Transverse colon (tissue), 4 donors: ENCODE data around the gene TLN1. TPM values are rescaled to one million over a fixed set of nuclear protein-coding genes. Genes with fewer than 3 reads are reported as not detected.

Experiments
- DNase-seq: peaks from one replicate; pipeline ENCODE4 v3.0.0-alpha.2; 2019
- H3K27ac ChIP-seq, 4 donors: fragments of 200-600 bp; sonication (generic); 2 replicates each; pipeline ENCODE4 v1.5.1; 2016 to 2018; ENCODE audit warnings: inconsistent platforms in 4 of 4
- H3K27me3 ChIP-seq: fragments of 200-600 bp; sonication (generic); 2 replicates; pipeline ENCODE4 v1.5.1; 2017; ENCODE audit warnings: inconsistent platforms
- H3K36me3 ChIP-seq, 4 donors: fragments of 200-600 bp; sonication (generic); 2 replicates each; pipeline ENCODE4 v1.5.1; 2017 to 2019; ENCODE audit warnings: inconsistent platforms in 4 of 4
- H3K4me1 ChIP-seq, 4 donors: fragments of 200-600 bp; sonication (generic); 2 replicates each; pipeline ENCODE4 v1.5.1; 2017 to 2020; ENCODE audit warnings: inconsistent platforms in 4 of 4
- H3K4me3 ChIP-seq, 4 donors: fragments of 200-600 bp; sonication (generic); 1 replicate in 1 of 4; 2 replicates in 3 of 4; pipeline versions ENCODE4 v1.5.1 to v1.6.1; 2017 to 2019; ENCODE audit warnings: inconsistent platforms in 4 of 4
- H3K9me3 ChIP-seq, 2 donors: fragments of 200-600 bp; sonication (generic); 2 replicates each; pipeline ENCODE4 v1.5.1; 2017 to 2019; ENCODE audit warnings: inconsistent platforms in 2 of 2
- CTCF ChIP-seq, 5 experiments: fragments of 200-600 bp in 3 of 5; fragments of 450-650 bp in 2 of 5; sonication (generic) in 3 of 5; IDR thresholded peaks; 1 replicate in 2 of 5; 2 replicates in 3 of 5; pipeline ENCODE4 v1.5.1; 2016 to 2017; ENCODE audit warnings: antibody characterized with exemption in 5 of 5, inconsistent platforms in 3 of 5, mild to moderate bottlenecking in 2 of 5, moderate library complexity in 1 of 5
- EP300 ChIP-seq: sonication (generic); formaldehyde crosslinking; IDR thresholded peaks from one replicate; pipeline ENCODE4 v1.6.1; 2017; ENCODE audit warnings: antibody characterized with exemption, low read depth
- POLR2A ChIP-seq: fragments of 450-650 bp; IDR thresholded peaks from one replicate; pipeline ENCODE4 v1.6.1; 2016; ENCODE audit warnings: antibody characterized with exemption, mild to moderate bottlenecking, moderate library complexity
- POLR2AphosphoS5 ChIP-seq, 3 donors: sonication (generic); formaldehyde crosslinking; IDR thresholded peaks; one replicate each; pipeline ENCODE4 v1.6.1; 2016; ENCODE audit warnings: antibody characterized with exemption in 3 of 3
- WGBS, 2 donors: methylation state at CpG; one replicate each; pipeline ENCODE4 v1.1.5; 2018; ENCODE audit warnings: low coverage in 1 of 2; 5-methylcytosine and 5-hydroxymethylcytosine counted together
- in situ Hi-C, 4 donors: fragments of 200-750 bp; cut with MboI; loops; one replicate each; pipeline versions ENCODE4 v1.15.0 to v1.15.1; 2017; ENCODE audit warnings: low sequenced_read_pairs in 3 of 4, low pct_ligation_motif_present in 1 of 4, low pct_unique_long_range_greater_than_20kb in 1 of 4
- intact Hi-C: fragments of 100-400 bp; cut with DNase I; formaldehyde crosslinking; loops from one replicate; pipeline ENCODE4 v1.15.1; 2023; ENCODE audit warnings: low total_unique reads
- total RNA-seq, 4 donors: library from RNA; depleted of rRNA; stranded (reverse); fragments of >200 nt; gene quantifications; one replicate each; pipeline ENCODE4 v1.1.0, GENCODE V29; 2016

Gene TLN1
- total RNA-seq, 4 donors from 2014 or later = 158 to 328 (median 177) TPM

- Histone ChIP-seq H3K4me1 (no peaks in the 10 kb centered on the region), H3K36me3 (peaks cover 2 to 98% (median 52%) of the 10 kb centered on the region in 4 donors), H3K9me3 (no peaks in the 10 kb centered on the region), H3K27me3 (no peaks in the 10 kb centered on the region), H3K4me3 (no peak overlapping the region), H3K27ac (no peak overlapping the region)
- in situ Hi-C loops = no loop called here
- DNase-seq = no peak
- WGBS, 2 donors = 89 to 100% methylated on average over 1 to 14 of the region's 14 CpGs
- TF ChIP-seq CTCF (IDR thresholded peaks at IDR 0.05) (no peak), POLR2A (no peak), POLR2AphosphoS5 (IDR thresholded peaks at IDR 0.05) (no peak), EP300 (no peak)
- intact Hi-C loops = no loop called here
Measured at GRCh38 chr9:35717132-35717870, 14.7 kb downstream of the TLN1 start.

- no peak for DNase-seq
- no peak overlapping the region for H3K4me3 ChIP-seq
- TF ChIP-seq POLR2AphosphoS5 (IDR thresholded peaks at IDR 0.05) (peak in 1 of 3 donors; percentile 22), CTCF (IDR thresholded peaks at IDR 0.05) (no peak), POLR2A (no peak), EP300 (no peak)
- H3K36me3 ChIP-seq = peaks cover 1 to 98% (median 52%) of the 10 kb centered on the region in 4 donors
- no peaks in the 10 kb centered on the region for H3K9me3 ChIP-seq
- WGBS, 2 donors = 90% methylated on average over 4 of the region's 4 CpGs; no CpG with 5 or more reads in 1 of the 2 donors
- H3K27me3 ChIP-seq = no peaks in the 10 kb centered on the region
- H3K4me1 ChIP-seq = no peaks in the 10 kb centered on the region
- intact Hi-C loops = no loop called here
- in situ Hi-C loops = no loop called here
- H3K27ac ChIP-seq = no peak overlapping the region
Measured at GRCh38 chr9:35716230-35716629, 15.8 kb downstream of the TLN1 start.

- no peak overlapping the region for H3K27ac ChIP-seq
- 90 to 94% methylated on average over 2 to 13 of the region's 13 CpGs for WGBS, 2 donors
- TF ChIP-seq POLR2A = no peak
- TF ChIP-seq POLR2AphosphoS5 (IDR thresholded peaks at IDR 0.05) = no peak
- no peak for TF ChIP-seq EP300
- TF ChIP-seq CTCF (IDR thresholded peaks at IDR 0.05) = no peak
- no peak overlapping the region for H3K4me3 ChIP-seq
- in situ Hi-C loops (no loop called here), intact Hi-C loops (no loop called here)
- H3K36me3 ChIP-seq = peaks cover 0 to 98% (median 48%) of the 10 kb centered on the region in 4 donors
- H3K27me3 ChIP-seq = no peaks in the 10 kb centered on the region
- H3K9me3 ChIP-seq = no peaks in the 10 kb centered on the region
- no peaks in the 10 kb centered on the region for H3K4me1 ChIP-seq
- DNase-seq = no peak
Measured at GRCh38 chr9:35714579-35715252, 17.3 kb downstream of the TLN1 start.

GRCh38 chr9:35714123-35714522 is 17.9 kb downstream of the TLN1 start:
- Histone ChIP-seq H3K27ac (no peak overlapping the region), H3K4me1 (no peaks in the 10 kb centered on the region), H3K9me3 (no peaks in the 10 kb centered on the region), H3K36me3 (peaks cover 0 to 94% (median 47%) of the 10 kb centered on the region in 4 donors), H3K4me3 (no peak overlapping the region), H3K27me3 (no peaks in the 10 kb centered on the region)
- intact Hi-C loops = no loop called here
- TF ChIP-seq EP300 = no peak
- TF ChIP-seq CTCF (IDR thresholded peaks at IDR 0.05) = no peak
- no peak for TF ChIP-seq POLR2AphosphoS5 (IDR thresholded peaks at IDR 0.05)
- TF ChIP-seq POLR2A = no peak
- in situ Hi-C loops = no loop called here
- whole genome bisulfite sequencing, 2 donors = 97% methylated on average over 6 of the region's 6 CpGs; no CpG with 5 or more reads in 1 of the 2 donors
- no peak for DNase-seq
